Tibial artery (tissue), 4 donors: Measurements from ENCODE around the gene TBP.
"Not testable (repeated sequence)": the region's sequence is repeated elsewhere in the genome, so short reads cannot be mapped to it uniquely, and the experiment has no call there.

ENCODE experiments used
- DNase-seq, 2 donors: peaks; one replicate each; pipeline ENCODE4 v3.0.0-alpha.2; 2019
- H3K27ac ChIP-seq, 2 donors: fragments of 200-600 bp; sonication (generic) in 1 of 2; 1 replicate in 1 of 2; 2 replicates in 1 of 2; pipeline ENCODE4 v1.5.1; 2018 to 2019; ENCODE audit warnings: mild to moderate bottlenecking in 1 of 2
- H3K27me3 ChIP-seq, 2 donors: fragments of 200-600 bp; sonication (generic) in 1 of 2; one replicate each; pipeline versions ENCODE4 v1.5.1 to v1.6.0; 2016 to 2019
- H3K36me3 ChIP-seq, 3 donors: fragments of 200-600 bp; sonication (generic) in 2 of 3; one replicate each; pipeline ENCODE4 v1.5.1; 2016 to 2019; ENCODE audit warnings: mild to moderate bottlenecking in 2 of 3
- H3K4me1 ChIP-seq, 4 donors: fragments of 200-600 bp; sonication (generic) in 2 of 4; 1 replicate in 3 of 4; 2 replicates in 1 of 4; pipeline ENCODE4 v1.5.1; 2016 to 2019
- H3K4me3 ChIP-seq, 2 donors: fragments of 200-600 bp; sonication (generic) in 1 of 2; 1 replicate in 1 of 2; 2 replicates in 1 of 2; pipeline ENCODE4 v1.5.1; 2018 to 2019; ENCODE audit warnings: mild to moderate bottlenecking in 2 of 2
- H3K9me3 ChIP-seq, 3 donors: fragments of 200-600 bp; sonication (generic) in 1 of 3; one replicate each; pipeline ENCODE4 v1.5.1; 2016 to 2019
- CTCF ChIP-seq, 2 experiments: fragments of 200-600 bp in 1 of 2; fragments of 450-650 bp in 1 of 2; IDR thresholded peaks; one replicate each; pipeline ENCODE4 v1.5.1; 2017 to 2019; ENCODE audit warnings: antibody characterized with exemption in 2 of 2, mild to moderate bottlenecking in 1 of 2, moderate library complexity in 1 of 2
- intact Hi-C: fragments of 100-400 bp; cut with DNase I; formaldehyde crosslinking; loops from one replicate; pipeline ENCODE4 v1.15.0; 2023; ENCODE audit warnings: low total_unique reads

TBP gene

GRCh38 chr6:170522565-170523183, 31.5 kb upstream of the TBP start:
- no peak overlapping the region for H3K4me3 ChIP-seq
- H3K27ac ChIP-seq: no peak overlapping the region
- H3K27me3 ChIP-seq: no peaks in the 10 kb centered on the region
- no peaks in the 10 kb centered on the region for H3K36me3 ChIP-seq
- DNase-seq: no peak
- TF ChIP-seq CTCF (IDR thresholded peaks at IDR 0.05): no peak
- no peaks in the 10 kb centered on the region for H3K4me1 ChIP-seq
- peaks cover 0 to 3% (median 0%) of the 10 kb centered on the region in 3 donors for H3K9me3 ChIP-seq
- intact Hi-C loops: no loop called here

- H3K27me3 ChIP-seq: no peaks in the 10 kb centered on the region
- H3K27ac ChIP-seq: no peak overlapping the region
- H3K9me3 ChIP-seq: no peaks in the 10 kb centered on the region
- no peaks in the 10 kb centered on the region for H3K4me1 ChIP-seq
- no peak overlapping the region for H3K4me3 ChIP-seq
- DNase-seq: no peak
- H3K36me3 ChIP-seq: no peaks in the 10 kb centered on the region
- intact Hi-C loops: no loop called here
- no peak for TF ChIP-seq CTCF (IDR thresholded peaks at IDR 0.05)
These were observed 30.7 kb upstream of the TBP start for GRCh38 chr6:170523256-170524171.

- no peaks in the 10 kb centered on the region for H3K27me3 ChIP-seq
- intact Hi-C loops: no loop called here
- no peak for TF ChIP-seq CTCF (IDR thresholded peaks at IDR 0.05)
- no peaks in the 10 kb centered on the region for H3K36me3 ChIP-seq
- no peaks in the 10 kb centered on the region for H3K4me1 ChIP-seq
- no peak overlapping the region for H3K4me3 ChIP-seq
- no peaks in the 10 kb centered on the region for H3K9me3 ChIP-seq
- no peak overlapping the region for H3K27ac ChIP-seq
- DNase-seq: no peak
These were observed 30.0 kb upstream of the TBP start for GRCh38 chr6:170524172-170524502.

- no peaks in the 10 kb centered on the region for H3K9me3 ChIP-seq
- intact Hi-C loops: loop anchor here (5.0 kb wide), 1 partner anchor 693 kb away; no protein-coding TSS in a partner anchor
These were observed 28.4 kb upstream of the TBP start for GRCh38 chr6:170525795-170526194.

GRCh38 chr6:170527995-170528394, 26.2 kb upstream of the TBP start:
- DNase-seq, H3K27me3 ChIP-seq, H3K4me3 ChIP-seq, H3K4me1 ChIP-seq, H3K9me3 ChIP-seq, H3K27ac ChIP-seq: not testable (repeated sequence)
- intact Hi-C loops: loop anchor here (5.0 kb wide), 1 partner anchor 696 kb away; no protein-coding TSS in a partner anchor
- H3K36me3 ChIP-seq: peaks cover 7 to 17% (median 7%) of the 10 kb centered on the region in 3 donors

More at GRCh38 chr6:170525795-170526194, 28.4 kb upstream of the TBP start:
- Histone ChIP-seq H3K36me3 (no peaks in the 10 kb centered on the region), H3K4me1 (no peaks in the 10 kb centered on the region), H3K4me3 (no peak overlapping the region), H3K27ac (no peak overlapping the region), H3K27me3 (no peaks in the 10 kb centered on the region)
- DNase-seq: no peak
- no peak for TF ChIP-seq CTCF (IDR thresholded peaks at IDR 0.05)
